ENCODE results near the gene BTBD2. TPM values are rescaled to one million over a fixed set of nuclear protein-coding genes. Genes with fewer than 3 reads are reported as not detected.

Gene BTBD2
- total RNA-seq, 1 donor from 2014 or later = 59.7 TPM

- no peak for DNase-seq (ENCODE audit: low read depth)
- peak overlapping the region; percentile 94 for H3K4me3 ChIP-seq (ENCODE audit: low read depth, low read length)
- no peak for TF ChIP-seq CTCF (conservative IDR thresholded peaks at IDR 0.05; ENCODE audit: low read depth, low read length)
Measured at GRCh38 chr19:2050349-2050990, 35.0 kb upstream of the BTBD2 start.

DNA sequence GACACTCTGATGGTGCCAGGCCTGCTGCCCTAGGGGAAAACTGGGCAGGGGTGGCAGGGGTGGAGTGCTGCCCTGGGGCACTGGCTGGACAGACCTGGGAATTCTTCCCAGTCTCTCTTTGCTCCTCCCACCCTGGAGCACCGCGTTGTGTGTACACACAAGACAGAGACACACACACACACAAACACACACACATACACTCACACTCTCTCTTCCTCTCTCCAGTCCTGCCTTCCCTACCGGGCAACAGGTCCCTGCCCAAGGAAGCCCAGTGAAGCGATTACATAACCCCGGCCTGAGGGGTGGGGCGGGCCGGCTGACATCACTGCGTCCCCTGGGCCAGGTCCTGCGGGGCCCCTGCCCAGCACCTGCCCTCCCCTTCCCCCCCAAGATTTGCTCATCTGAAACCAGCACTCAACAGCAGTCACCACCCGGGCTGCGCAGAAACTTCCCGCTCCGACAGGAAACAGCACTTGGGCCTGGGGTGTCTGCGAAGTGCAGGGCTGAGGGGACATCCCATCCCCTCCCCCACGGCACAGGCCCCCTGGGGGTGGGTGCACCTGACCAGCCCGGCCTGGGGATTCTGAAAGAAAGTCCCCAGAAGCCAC lies 34.3 kb upstream of the BTBD2 start:
- no peak for DNase-seq (ENCODE audit: low read depth)
- no peak for TF ChIP-seq CTCF (conservative IDR thresholded peaks at IDR 0.05; ENCODE audit: low read depth, low read length)

DNA sequence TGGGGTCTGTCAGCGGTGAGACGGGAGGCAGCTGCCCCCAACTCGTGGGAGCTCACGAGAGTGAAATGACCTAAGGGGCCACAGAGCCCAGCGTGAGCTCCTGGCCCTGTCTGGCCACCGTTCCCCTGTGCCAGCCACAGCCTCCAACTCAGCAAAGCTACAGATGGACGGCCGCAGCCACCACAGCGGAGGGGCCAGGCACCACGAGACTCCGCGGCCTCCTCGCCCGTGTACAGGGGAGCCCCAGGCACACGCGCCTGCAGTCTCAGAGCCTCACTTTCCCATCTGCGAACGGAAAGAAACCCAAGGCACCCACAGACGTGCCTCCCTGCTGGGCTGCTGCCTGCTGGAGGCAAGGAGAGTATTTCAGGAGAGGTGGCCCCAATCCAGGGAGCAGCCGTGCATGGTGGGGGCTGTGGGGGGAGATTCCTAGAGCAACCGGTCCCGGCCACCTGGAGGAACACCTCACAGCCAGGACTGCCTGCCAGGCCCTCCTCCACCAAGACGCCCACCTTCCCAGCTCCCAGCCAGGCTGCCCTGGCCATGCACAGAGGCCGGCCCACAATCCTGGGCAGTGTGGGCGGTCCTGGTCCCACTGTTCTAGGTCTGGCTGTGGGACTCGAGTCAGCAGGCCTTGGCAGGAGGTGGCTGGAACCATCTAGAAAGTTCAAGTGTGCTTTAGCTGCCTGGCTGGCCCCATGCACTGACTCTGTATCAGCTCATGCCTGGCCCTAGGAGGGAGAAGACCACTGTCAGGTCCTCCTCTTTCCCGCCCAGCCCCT lies 33.6 kb upstream of the BTBD2 start:
- peak overlapping the region; percentile 94 for H3K4me3 ChIP-seq (ENCODE audit: low read depth, low read length)
- DNase-seq (ENCODE audit: low read depth) = no peak
- TF ChIP-seq CTCF (conservative IDR thresholded peaks at IDR 0.05; ENCODE audit: low read depth, low read length) = no peak

More for the DNA sequence above, 34.3 kb upstream of the BTBD2 start:
- H3K4me3 ChIP-seq (ENCODE audit: low read depth, low read length) = peak overlapping the region; percentile 94

DNA sequence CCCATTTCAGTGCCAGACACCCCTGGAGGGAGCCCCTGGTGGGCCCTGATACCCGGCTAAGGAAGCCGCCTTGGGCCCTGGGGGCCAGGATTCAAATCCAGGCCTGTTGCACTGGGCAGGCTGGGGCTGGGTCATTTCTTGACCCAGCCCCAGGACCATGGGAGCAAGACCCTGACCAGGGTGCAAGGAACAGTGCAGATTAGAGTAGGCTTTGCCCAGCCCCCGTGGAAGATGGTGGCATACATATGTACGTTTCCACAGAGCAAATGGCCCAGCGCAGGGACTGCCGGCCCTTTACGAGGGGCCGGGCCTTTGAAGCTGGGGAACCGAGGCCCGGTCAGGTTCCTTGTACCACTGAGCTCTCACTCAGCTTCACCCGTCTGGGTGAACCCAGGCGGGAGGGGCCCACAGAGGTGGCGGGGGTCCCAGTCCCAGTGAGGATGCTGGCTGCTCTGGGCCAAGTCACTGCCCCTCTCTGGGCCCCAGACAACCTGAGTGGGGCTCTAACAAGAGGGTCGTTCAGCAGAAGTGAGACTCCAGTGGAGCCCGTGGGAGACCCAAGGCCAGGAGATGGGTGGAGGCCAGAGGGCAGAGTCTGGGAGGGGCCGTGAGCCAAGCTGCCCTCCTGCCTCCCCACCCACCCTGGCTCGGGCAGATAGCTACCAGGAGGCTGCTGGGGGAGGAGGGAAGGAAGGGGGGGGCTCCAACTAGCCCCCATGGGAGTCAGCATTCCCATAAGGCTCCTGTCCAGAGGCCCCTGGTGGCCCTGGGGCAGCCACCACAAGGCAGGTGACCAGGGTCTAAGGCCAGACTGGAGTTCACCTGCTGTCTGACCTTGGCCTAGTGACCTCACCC lies 32.8 kb upstream of the BTBD2 start:
- DNase-seq (ENCODE audit: low read depth) = no peak
- H3K4me3 ChIP-seq (ENCODE audit: low read depth, low read length) = peak overlapping the region; percentile 94
- TF ChIP-seq CTCF (conservative IDR thresholded peaks at IDR 0.05; ENCODE audit: low read depth, low read length) = no peak

GRCh38 chr19:2047449-2048103 lies 32.1 kb upstream of the BTBD2 start:
- no peak for DNase-seq (ENCODE audit: low read depth)
- no peak for TF ChIP-seq CTCF (conservative IDR thresholded peaks at IDR 0.05; ENCODE audit: low read depth, low read length)
- H3K4me3 ChIP-seq (ENCODE audit: low read depth, low read length) = no peak overlapping the region

DNA sequence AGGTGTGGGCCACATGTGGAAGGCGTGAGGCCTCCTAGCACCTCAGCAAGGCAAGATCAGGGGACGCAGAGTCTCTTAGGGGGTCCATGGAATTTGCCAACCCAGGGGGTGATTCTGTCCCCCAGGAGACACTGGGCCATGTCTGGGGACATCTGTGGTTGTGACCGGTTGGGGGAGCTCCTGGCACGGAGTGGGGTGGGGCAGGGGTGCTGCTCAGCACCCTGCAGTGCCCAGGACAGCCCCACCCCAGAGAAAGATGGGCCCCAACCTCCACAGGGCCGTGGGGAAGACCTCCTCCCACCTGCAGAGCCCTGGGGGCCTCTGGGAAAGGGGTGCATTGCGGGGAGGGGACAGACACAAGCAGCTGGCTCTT lies 31.5 kb upstream of the BTBD2 start:
- no peak for TF ChIP-seq CTCF (conservative IDR thresholded peaks at IDR 0.05; ENCODE audit: low read depth, low read length)
- no peak overlapping the region for H3K4me3 ChIP-seq (ENCODE audit: low read depth, low read length)
- DNase-seq (ENCODE audit: low read depth) = no peak

Measured in epithelial cell of proximal tubule (primary cell).